Body of pancreas (tissue), 4 donors: ENCODE measurements around the gene IL12A. TPM values are rescaled to one million over a fixed set of nuclear protein-coding genes. Genes with fewer than 3 reads are reported as not detected.

Experiments
- ATAC-seq: fragments of 150-250 bp; one replicate; pipeline ENCODE4 v1.9.1; 2016
- DNase-seq, 4 donors: peaks; one replicate each; pipeline ENCODE4 v3.0.0-alpha.2; 2019
- H3K27ac ChIP-seq, 4 donors: fragments of 200-600 bp; sonication (generic); 1 replicate in 3 of 4; 2 replicates in 1 of 4; pipeline versions ENCODE4 v1.5.1 to v1.6.1; 2016 to 2019; ENCODE audit warnings: mild to moderate bottlenecking in 1 of 4, mixed read lengths in 1 of 4, moderate library complexity in 1 of 4
- H3K27me3 ChIP-seq, 2 donors: fragments of 200-600 bp; sonication (generic); one replicate each; pipeline ENCODE4 v1.6.0; 2016; ENCODE audit warnings: mild to moderate bottlenecking in 1 of 2
- H3K36me3 ChIP-seq, 2 donors: fragments of 200-600 bp; sonication (generic); replicated peaks in 1 of 2; 2 replicates each; pipeline ENCODE4 v1.5.1; 2016; ENCODE audit warnings: low read depth in 2 of 2; ENCODE audit not compliant: insufficient read depth in 1 of 2
- H3K4me1 ChIP-seq: fragments of 200-600 bp; sonication (generic); one replicate; pipeline ENCODE4 v1.6.0; 2016
- H3K4me3 ChIP-seq, 2 donors: fragments of 200-600 bp; sonication (generic); 1 replicate in 1 of 2; 2 replicates in 1 of 2; pipeline ENCODE4 v1.5.1; 2016 to 2019
- H3K9me3 ChIP-seq, 3 donors: fragments of 200-600 bp; sonication (generic); 1 replicate in 2 of 3; 2 replicates in 1 of 3; pipeline ENCODE4 v1.5.1; 2016
- CTCF ChIP-seq, 7 experiments: fragments of 450-650 bp in 4 of 7; fragments of 200-600 bp in 3 of 7; sonication (generic) in 3 of 7; IDR thresholded peaks; one replicate each; pipeline ENCODE4 v1.5.1; 2016 to 2019; ENCODE audit warnings: antibody characterized with exemption in 7 of 7
- POLR2A ChIP-seq, 3 donors: fragments of 450-650 bp; IDR thresholded peaks; one replicate each; pipeline ENCODE4 v1.6.1; 2016; ENCODE audit warnings: antibody characterized with exemption in 3 of 3, mild to moderate bottlenecking in 2 of 3
- WGBS, 2 donors: methylation state at CpG; one replicate each; pipeline ENCODE4 v1.1.5; 2017; 5-methylcytosine and 5-hydroxymethylcytosine counted together
- intact Hi-C: fragments of 100-400 bp; cut with DNase I; formaldehyde crosslinking; loops from one replicate; pipeline ENCODE4 v1.15.1; 2023
- total RNA-seq, 2 donors: library from RNA; depleted of rRNA; stranded (reverse); fragments of >200 nt; gene quantifications; one replicate each; pipeline ENCODE4 v1.1.0, GENCODE V29; 2016

IL12A gene
- total RNA-seq, 2 donors from 2014 or later: 0.26 to 1.6 TPM

- Histone ChIP-seq H3K27ac (no peak overlapping the region), H3K4me3 (no peak overlapping the region), H3K36me3 (no peaks in the 10 kb centered on the region), H3K27me3 (no peaks in the 10 kb centered on the region), H3K4me1 (no peaks in the 10 kb centered on the region), H3K9me3 (no peaks in the 10 kb centered on the region)
- ATAC-seq: no peak
- DNase-seq: no peak
- intact Hi-C loops: no loop called here
- 74 to 86% methylated on average over 6 of the region's 6 CpGs for WGBS, 2 donors
- TF ChIP-seq CTCF (IDR thresholded peaks at IDR 0.05) (no peak), POLR2A (IDR thresholded peaks at IDR 0.05) (no peak)
These were observed 11.3 kb upstream of the IL12A start for GRCh38 chr3:159977295-159977694.

GRCh38 chr3:159978353-159978752 lies 10.3 kb upstream of the IL12A start:
- no peak for ATAC-seq
- H3K27ac ChIP-seq: no peak overlapping the region
- DNase-seq: no peak
- no peaks in the 10 kb centered on the region for H3K36me3 ChIP-seq
- TF ChIP-seq POLR2A (IDR thresholded peaks at IDR 0.05) (no peak), CTCF (IDR thresholded peaks at IDR 0.05) (no peak)
- intact Hi-C loops: no loop called here
- no peaks in the 10 kb centered on the region for H3K4me1 ChIP-seq
- H3K27me3 ChIP-seq: no peaks in the 10 kb centered on the region
- H3K9me3 ChIP-seq: no peaks in the 10 kb centered on the region
- H3K4me3 ChIP-seq: no peak overlapping the region
- WGBS, 2 donors: 34 to 59% methylated on average over 3 of the region's 3 CpGs

- no peaks in the 10 kb centered on the region for H3K9me3 ChIP-seq
- 39 to 44% methylated on average over 1 of the region's 1 CpG for WGBS, 2 donors
- intact Hi-C loops: no loop called here
- ATAC-seq (no peak), DNase-seq (no peak)
- H3K4me1 ChIP-seq: no peaks in the 10 kb centered on the region
- H3K4me3 ChIP-seq: no peak overlapping the region
- TF ChIP-seq CTCF (IDR thresholded peaks at IDR 0.05): no peak
- no peak for TF ChIP-seq POLR2A (IDR thresholded peaks at IDR 0.05)
- H3K27ac ChIP-seq: no peak overlapping the region
- H3K27me3 ChIP-seq: no peaks in the 10 kb centered on the region
- H3K36me3 ChIP-seq: no peaks in the 10 kb centered on the region
These were observed 9.5 kb upstream of the IL12A start for GRCh38 chr3:159978918-159979703.

GRCh38 chr3:159982442-159982974 lies 6.1 kb upstream of the IL12A start:
- H3K27ac ChIP-seq: no peak overlapping the region
- H3K4me1 ChIP-seq: no peaks in the 10 kb centered on the region
- no peaks in the 10 kb centered on the region for H3K36me3 ChIP-seq
- no peak overlapping the region for H3K4me3 ChIP-seq
- DNase-seq (no peak), ATAC-seq (no peak)
- TF ChIP-seq POLR2A (IDR thresholded peaks at IDR 0.05) (no peak), CTCF (IDR thresholded peaks at IDR 0.05) (no peak)
- no peaks in the 10 kb centered on the region for H3K27me3 ChIP-seq
- H3K9me3 ChIP-seq: no peaks in the 10 kb centered on the region
- intact Hi-C loops: no loop called here
- WGBS, 2 donors: 59 to 71% methylated on average over 4 of the region's 4 CpGs

- DNase-seq (no peak), ATAC-seq (no peak)
- no peaks in the 10 kb centered on the region for H3K36me3 ChIP-seq
- H3K4me3 ChIP-seq: no peak overlapping the region
- peaks cover 20% of the 10 kb centered on the region for H3K4me1 ChIP-seq
- intact Hi-C loops: no loop called here
- WGBS, 2 donors: 65 to 73% methylated on average over 5 of the region's 5 CpGs
- no peaks in the 10 kb centered on the region for H3K27me3 ChIP-seq
- no peaks in the 10 kb centered on the region for H3K9me3 ChIP-seq
- no peak overlapping the region for H3K27ac ChIP-seq
- TF ChIP-seq CTCF (IDR thresholded peaks at IDR 0.05): no peak
- no peak for TF ChIP-seq POLR2A (IDR thresholded peaks at IDR 0.05)
These were observed 1.3 kb upstream of the IL12A start for GRCh38 chr3:159987291-159987711.
